ENCODE measurements around the gene NSMF.

Gene NSMF, protein sequence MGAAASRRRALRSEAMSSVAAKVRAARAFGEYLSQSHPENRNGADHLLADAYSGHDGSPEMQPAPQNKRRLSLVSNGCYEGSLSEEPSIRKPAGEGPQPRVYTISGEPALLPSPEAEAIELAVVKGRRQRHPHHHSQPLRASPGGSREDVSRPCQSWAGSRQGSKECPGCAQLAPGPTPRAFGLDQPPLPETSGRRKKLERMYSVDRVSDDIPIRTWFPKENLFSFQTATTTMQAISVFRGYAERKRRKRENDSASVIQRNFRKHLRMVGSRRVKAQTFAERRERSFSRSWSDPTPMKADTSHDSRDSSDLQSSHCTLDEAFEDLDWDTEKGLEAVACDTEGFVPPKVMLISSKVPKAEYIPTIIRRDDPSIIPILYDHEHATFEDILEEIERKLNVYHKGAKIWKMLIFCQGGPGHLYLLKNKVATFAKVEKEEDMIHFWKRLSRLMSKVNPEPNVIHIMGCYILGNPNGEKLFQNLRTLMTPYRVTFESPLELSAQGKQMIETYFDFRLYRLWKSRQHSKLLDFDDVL

DNA sequence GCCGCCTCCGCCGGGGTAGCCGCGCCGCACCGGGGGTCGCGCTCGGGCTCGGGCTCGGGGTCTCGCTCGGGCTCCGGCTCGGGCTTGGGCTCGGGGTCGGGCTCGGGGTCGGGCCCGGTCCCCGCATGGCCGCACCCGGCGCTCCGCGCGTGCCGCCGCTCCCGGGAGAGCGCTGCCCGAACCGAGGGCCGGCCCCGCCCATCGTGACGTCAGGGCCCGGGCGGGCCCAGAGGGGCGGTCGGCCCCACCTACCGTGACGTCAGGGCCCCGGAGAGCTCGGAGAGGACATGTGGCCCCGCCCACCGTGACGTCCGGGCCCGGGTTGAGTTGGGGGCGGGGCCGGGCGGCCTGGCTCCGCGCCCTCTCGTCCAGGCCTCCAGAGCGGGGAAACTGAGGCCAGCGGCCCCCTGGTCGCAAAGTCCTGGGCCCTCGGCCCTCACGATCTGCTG, at the start of gene NSMF:
NSMF (minus strand) TSS at position 183 of the 449 bp plus-strand sequence. CDS start 232 bp downstream, outside the sequence.
- DNase-seq = peak; percentile 81

- no peak for DNase-seq
These were observed 47.6 kb upstream of the NSMF start for GRCh38 chr9:137506702-137507171.

- no peak for DNase-seq
These were observed 47.1 kb upstream of the NSMF start for GRCh38 chr9:137506274-137506673.

GRCh38 chr9:137505421-137506140, 46.4 kb upstream of the NSMF start:
- DNase-seq = no peak

GRCh38 chr9:137504432-137504777, 45.3 kb upstream of the NSMF start:
- DNase-seq = no peak

DNA sequence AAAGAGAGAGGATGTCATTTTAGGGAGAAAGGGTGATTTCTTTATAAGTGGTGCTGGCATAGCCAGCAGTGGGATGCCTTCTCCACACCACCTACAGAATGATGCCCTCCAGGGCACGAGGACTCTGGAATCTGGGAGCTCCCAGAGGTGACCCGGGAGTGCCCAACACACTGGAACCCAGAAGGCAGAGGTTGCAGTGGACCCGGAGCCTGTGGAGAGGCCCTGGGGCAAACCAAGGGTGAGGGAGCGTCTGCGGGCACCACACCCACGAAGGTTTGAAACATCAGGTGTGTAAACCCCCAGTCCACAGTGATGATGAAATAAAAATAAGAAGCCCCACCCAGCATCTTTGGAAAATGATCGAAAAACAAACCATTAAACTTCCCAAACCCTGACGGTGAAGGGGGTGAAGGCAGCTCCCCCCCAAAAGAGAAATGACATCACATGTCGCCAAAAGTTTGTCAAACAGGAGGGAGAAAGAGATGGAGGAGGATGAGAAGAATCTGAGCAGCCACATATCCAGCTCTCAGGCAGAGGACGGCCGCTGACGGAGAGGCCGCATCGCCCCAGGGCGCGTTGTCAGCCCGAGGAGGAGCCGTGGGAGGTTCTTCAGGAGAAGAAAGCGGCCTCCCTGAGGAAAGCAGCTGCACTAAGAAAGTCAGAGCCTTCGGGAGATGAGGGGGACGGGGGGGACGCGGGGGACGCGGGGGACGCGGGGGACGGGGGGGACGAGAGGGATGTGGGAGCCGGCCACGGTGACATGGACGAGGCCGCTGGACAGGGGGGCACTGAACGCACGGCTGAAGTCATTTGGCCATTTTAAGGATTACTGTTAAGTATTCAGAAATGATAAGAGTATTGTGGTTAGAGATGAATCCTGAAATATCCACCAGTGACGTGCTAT, 43.1 kb upstream of the NSMF start:
- DNase-seq = peak; percentile 48

DNA sequence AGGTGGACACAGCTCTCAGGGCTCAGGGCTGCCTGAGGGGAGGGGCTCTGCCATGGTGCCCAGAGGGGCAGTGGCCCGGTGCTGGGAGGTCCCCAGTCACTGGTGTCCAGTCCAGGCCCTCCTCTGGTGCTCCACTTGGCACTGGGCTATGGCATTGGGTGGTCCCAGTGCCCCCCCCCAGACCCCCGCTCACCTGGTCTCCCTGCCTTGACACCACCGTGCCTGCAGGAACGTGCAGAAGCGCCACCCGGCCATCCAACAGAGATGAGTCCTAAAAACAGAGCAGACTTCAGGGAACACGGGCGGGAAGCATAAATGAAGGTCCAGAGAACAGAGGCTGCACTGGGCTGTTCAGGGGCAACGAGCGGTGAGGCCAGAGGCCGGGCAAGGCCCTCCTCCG, 42.3 kb upstream of the NSMF start:
- DNase-seq = no peak

GRCh38 chr9:137500666-137501397, 41.7 kb upstream of the NSMF start:
- DNase-seq = no peak

DNA sequence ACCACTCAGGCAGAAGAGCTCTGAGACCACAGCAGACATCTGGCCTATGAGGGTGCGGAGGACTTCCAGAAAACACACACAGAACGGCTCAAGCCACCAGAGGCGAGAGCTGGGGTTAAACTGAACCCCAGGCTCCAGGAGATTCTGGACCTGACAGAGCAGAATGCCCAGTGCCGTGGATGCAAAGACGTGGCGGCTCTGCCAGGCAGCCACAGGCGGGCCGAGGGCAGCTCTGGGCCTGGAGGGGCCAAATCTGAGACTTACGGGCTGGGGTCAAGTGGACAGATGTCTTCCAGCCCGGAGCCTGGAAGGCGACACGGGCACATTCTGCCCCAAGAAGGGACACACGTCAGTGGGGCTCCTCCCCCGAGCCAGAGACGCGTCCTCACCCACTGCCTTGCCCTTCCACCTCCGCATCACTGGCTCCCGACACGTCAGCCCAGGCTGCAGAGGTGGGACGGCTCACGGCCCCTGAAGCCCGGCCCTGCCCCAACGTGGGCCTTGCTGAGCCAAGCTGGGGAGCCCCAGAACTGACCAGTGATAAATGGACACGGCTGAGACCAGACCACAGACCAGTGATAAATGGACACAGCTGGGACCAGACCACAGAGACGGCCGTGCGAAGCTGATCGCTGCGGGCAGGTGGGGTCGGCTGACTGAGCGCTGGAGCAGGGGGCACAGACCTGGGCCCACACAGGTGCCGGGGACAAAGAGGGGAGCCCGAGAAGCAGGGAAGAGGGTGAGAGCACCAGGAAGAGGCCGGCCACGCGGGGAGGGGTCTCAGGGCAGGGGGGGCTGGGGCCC, 40.9 kb upstream of the NSMF start:
- no peak for DNase-seq

DNA sequence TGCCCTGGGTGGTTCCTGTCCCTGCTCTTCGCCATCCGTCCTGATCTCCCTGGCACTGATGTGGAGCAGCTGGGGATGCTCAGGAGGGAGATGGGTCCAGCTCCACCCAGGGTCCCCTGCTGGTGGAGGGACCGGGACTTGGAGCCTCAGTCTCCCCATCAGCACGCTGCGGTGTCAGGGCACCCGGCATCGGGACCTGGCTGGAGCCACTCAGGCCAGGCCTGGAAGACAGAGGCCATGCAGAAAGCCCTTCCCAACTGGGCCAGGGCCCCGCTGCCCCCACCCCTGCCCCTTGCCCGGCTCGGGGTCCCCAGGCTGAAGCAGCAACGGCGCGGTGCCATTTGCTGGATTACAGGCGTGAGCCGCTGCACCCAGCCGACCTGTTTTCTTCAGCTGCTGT, 40.3 kb upstream of the NSMF start:
- no peak for DNase-seq

- DNase-seq = no peak
These were observed 39.6 kb upstream of the NSMF start for GRCh38 chr9:137498720-137499150.

- DNase-seq = no peak
These were observed 39.0 kb upstream of the NSMF start for GRCh38 chr9:137497921-137498719.

GRCh38 chr9:137496601-137497375, 37.7 kb upstream of the NSMF start:
- no peak for DNase-seq

- no peak for DNase-seq
These were observed 35.6 kb upstream of the NSMF start for GRCh38 chr9:137494550-137495351.

DNA sequence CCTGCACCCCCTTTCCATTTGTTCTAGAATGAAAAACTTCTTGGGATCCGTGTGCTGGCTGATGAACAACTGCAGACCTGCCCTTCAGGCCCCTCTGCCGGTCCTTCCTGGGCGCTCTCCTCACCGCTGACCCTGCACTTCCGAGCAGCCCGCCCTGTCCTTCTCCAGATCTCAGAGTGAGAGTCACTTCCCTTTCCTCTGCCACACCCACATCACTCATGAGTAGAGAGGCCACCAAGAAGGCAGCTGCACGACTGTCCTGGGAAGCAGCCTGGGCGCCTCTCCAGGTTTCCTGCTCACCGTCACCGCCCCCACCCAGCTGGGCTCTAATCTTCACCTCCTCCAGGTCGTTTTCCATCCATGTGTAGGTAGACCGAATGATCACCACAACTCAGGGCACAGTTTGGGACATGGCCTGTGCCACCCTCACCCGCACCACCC, 35.0 kb upstream of the NSMF start:
- DNase-seq = no peak

DNA sequence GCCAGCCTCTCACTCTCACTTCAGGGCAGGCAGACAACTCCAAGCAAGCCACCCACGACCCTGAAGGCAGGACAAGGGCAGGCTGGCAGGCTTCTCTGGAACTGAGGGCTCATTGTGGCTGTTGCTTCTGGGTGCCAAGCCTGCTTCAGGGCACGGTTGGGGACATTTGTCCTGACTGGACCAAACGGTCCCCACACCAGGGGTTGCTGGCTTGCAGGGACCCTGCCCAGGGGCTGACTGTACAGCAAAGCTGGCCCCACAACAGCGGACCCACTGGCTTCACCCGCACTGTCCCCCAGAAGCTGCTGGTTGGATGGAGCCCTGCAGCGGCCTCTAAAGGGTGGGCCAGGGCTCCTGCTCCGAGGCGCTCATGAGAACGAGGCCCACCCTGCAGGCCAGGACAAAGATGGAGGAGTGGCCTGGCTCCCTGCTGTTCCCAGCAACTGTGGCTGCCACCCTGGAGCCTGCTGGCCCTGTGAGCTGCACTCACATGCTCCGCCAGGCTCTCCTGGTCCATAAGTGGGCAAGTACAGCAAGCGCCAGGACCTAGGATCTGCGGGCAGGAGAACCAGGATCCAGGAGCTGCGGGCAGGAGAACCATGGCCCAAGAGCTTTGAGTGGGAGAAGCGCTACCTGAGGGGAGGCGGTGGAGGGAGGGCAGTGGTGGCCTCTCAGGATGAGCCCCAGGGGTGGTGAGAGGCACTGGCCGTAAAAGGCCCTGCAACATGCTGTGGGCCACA, 34.4 kb upstream of the NSMF start:
- DNase-seq = no peak

- no peak for DNase-seq
These were observed 33.6 kb upstream of the NSMF start for GRCh38 chr9:137492464-137493363.
